Tibial nerve (tissue), 4 donors: ENCODE measurements around the gene ZNF521. TPM values are rescaled to one million over a fixed set of nuclear protein-coding genes. Genes with fewer than 3 reads are reported as not detected.

ENCODE experiments used
- DNase-seq, 2 donors: peaks; one replicate each; pipeline ENCODE4 v3.0.0-alpha.2; 2019; ENCODE audit warnings: low spot score in 2 of 2
- H3K27ac ChIP-seq, 4 donors: fragments of 200-600 bp; sonication (generic) in 3 of 4; one replicate each; pipeline ENCODE4 v1.5.1; 2017 to 2019; ENCODE audit warnings: mild to moderate bottlenecking in 1 of 4
- H3K27me3 ChIP-seq, 2 donors: fragments of 200-600 bp; sonication (generic) in 1 of 2; one replicate each; pipeline versions ENCODE4 v1.5.1 to v1.6.0; 2017 to 2019
- H3K36me3 ChIP-seq, 3 donors: fragments of 200-600 bp; sonication (generic); one replicate each; pipeline ENCODE4 v1.5.1; 2018 to 2019
- H3K4me1 ChIP-seq, 4 donors: fragments of 200-600 bp; sonication (generic) in 3 of 4; one replicate each; pipeline ENCODE4 v1.5.1; 2017 to 2019
- H3K4me3 ChIP-seq, 4 donors: fragments of 200-600 bp; sonication (generic) in 3 of 4; one replicate each; pipeline ENCODE4 v1.5.1; 2017 to 2019; ENCODE audit warnings: mild to moderate bottlenecking in 1 of 4, moderate library complexity in 1 of 4
- H3K9me3 ChIP-seq, 4 donors: fragments of 200-600 bp; sonication (generic) in 3 of 4; one replicate each; pipeline ENCODE4 v1.5.1; 2017 to 2019
- CTCF ChIP-seq, 5 experiments: fragments of 200-600 bp in 3 of 5; fragments of 450-650 bp in 2 of 5; sonication (generic) in 3 of 5; IDR thresholded peaks; one replicate each; pipeline ENCODE4 v1.5.1; 2016 to 2019; ENCODE audit warnings: antibody characterized with exemption in 5 of 5, mild to moderate bottlenecking in 3 of 5, moderate library complexity in 2 of 5
- EP300 ChIP-seq, 2 donors: sonication (generic); formaldehyde crosslinking; IDR thresholded peaks; one replicate each; pipeline ENCODE4 v1.6.1; 2017; ENCODE audit warnings: antibody characterized with exemption in 2 of 2, mild to moderate bottlenecking in 1 of 2
- POLR2A ChIP-seq, 2 donors: fragments of 450-650 bp; IDR thresholded peaks; one replicate each; pipeline ENCODE4 v1.6.1; 2017; ENCODE audit warnings: antibody characterized with exemption in 2 of 2, mild to moderate bottlenecking in 2 of 2, moderate library complexity in 2 of 2
- WGBS, 2 donors: methylation state at CpG; one replicate each; pipeline ENCODE4 v1.1.5; 2018; 5-methylcytosine and 5-hydroxymethylcytosine counted together
- total RNA-seq, 4 donors: library from RNA; depleted of rRNA; stranded (reverse); fragments of >200 nt; gene quantifications; one replicate each; pipeline ENCODE4 v1.1.0, GENCODE V29; 2016

ZNF521 gene
- 10 to 100 TPM; 32.7 to 66.3 (median 43.4) TPM for total RNA-seq

GRCh38 chr18:25351777-25352628 lies at the start of gene ZNF521:
ZNF521 (minus strand) TSS chr18:25352166; CDS start chr18:25350946, 1,220 bp downstream.
- WGBS, 2 donors: 0 to 1% methylated on average over 34 to 75 of the region's 91 CpGs
- TF ChIP-seq CTCF (IDR thresholded peaks at IDR 0.05) (peak in 2 of 5 experiments; percentile 20 to 22), POLR2A (IDR thresholded peaks at IDR 0.05) (peak; percentile 49 to 64), EP300 (IDR thresholded peaks at IDR 0.05) (peak in 1 of 2 donors; percentile 88)
- peaks cover 0 to 11% of the 10 kb centered on the region in 2 donors for H3K27me3 ChIP-seq
- H3K36me3 ChIP-seq: no peaks in the 10 kb centered on the region
- peak within 1 kb of the TSS; percentile 79 to 95 (median 85) for H3K27ac ChIP-seq
- H3K4me3 ChIP-seq: peak within 1 kb of the TSS; percentile 54 to 82 (median 73)
- no peaks in the 10 kb centered on the region for H3K9me3 ChIP-seq
- DNase-seq: peak; percentile 77 to 86
- H3K4me1 ChIP-seq: peaks cover 0 to 27% (median 7%) of the 10 kb centered on the region in 4 donors

- no peaks in the 10 kb centered on the region for H3K4me1 ChIP-seq
- TF ChIP-seq CTCF (IDR thresholded peaks at IDR 0.05) (no peak), POLR2A (IDR thresholded peaks at IDR 0.05) (no peak), EP300 (IDR thresholded peaks at IDR 0.05) (no peak)
- H3K27me3 ChIP-seq: no peaks in the 10 kb centered on the region
- no peak for DNase-seq
- H3K27ac ChIP-seq: no peak overlapping the region
- peaks cover 0 to 13% (median 4%) of the 10 kb centered on the region in 4 donors for H3K9me3 ChIP-seq
- no peak overlapping the region for H3K4me3 ChIP-seq
- no peaks in the 10 kb centered on the region for H3K36me3 ChIP-seq
These were observed 47.6 kb upstream of the ZNF521 start for GRCh38 chr18:25399554-25399953.

GRCh38 chr18:25392192-25392591 lies 40.2 kb upstream of the ZNF521 start:
- peaks cover 0 to 14% (median 5%) of the 10 kb centered on the region in 4 donors for H3K9me3 ChIP-seq
- no peaks in the 10 kb centered on the region for H3K27me3 ChIP-seq
- H3K27ac ChIP-seq: no peak overlapping the region
- DNase-seq: no peak
- no peaks in the 10 kb centered on the region for H3K36me3 ChIP-seq
- no peaks in the 10 kb centered on the region for H3K4me1 ChIP-seq
- H3K4me3 ChIP-seq: no peak overlapping the region
- TF ChIP-seq POLR2A (IDR thresholded peaks at IDR 0.05): no peak
- TF ChIP-seq EP300 (IDR thresholded peaks at IDR 0.05): no peak
- no peak for TF ChIP-seq CTCF (IDR thresholded peaks at IDR 0.05)

GRCh38 chr18:25373432-25374179 lies 21.6 kb upstream of the ZNF521 start:
- Histone ChIP-seq H3K36me3 (no peaks in the 10 kb centered on the region), H3K27ac (no peak overlapping the region), H3K27me3 (no peaks in the 10 kb centered on the region), H3K4me3 (no peak overlapping the region), H3K4me1 (peaks cover 0 to 7% (median 0%) of the 10 kb centered on the region in 4 donors), H3K9me3 (no peaks in the 10 kb centered on the region)
- TF ChIP-seq CTCF (IDR thresholded peaks at IDR 0.05) (no peak), EP300 (IDR thresholded peaks at IDR 0.05) (no peak), POLR2A (IDR thresholded peaks at IDR 0.05) (no peak)
- no peak for DNase-seq
- 42 to 44% methylated on average over 2 of the region's 2 CpGs for WGBS, 2 donors

DNA sequence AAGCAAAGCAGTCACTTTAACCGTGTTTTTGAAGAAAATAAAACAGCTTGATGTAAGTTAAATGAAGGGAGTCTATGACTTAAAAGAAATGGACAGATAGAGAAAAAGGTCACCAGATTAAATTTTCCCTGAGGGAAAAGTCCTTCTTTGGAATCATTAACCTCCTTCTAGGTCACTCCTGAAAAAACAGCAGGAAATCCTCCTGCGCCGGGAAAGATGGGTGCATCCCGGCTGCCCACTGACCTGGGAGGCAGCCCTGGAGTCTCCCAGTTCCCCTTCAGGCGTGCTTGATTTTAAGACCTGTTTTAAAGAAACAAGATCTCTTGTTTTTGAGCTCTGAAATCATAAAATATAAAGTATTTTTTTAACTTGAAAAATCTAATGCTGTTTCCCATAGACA lies 18.4 kb upstream of the ZNF521 start:
- Histone ChIP-seq H3K36me3 (no peaks in the 10 kb centered on the region), H3K4me3 (no peak overlapping the region), H3K27ac (no peak overlapping the region), H3K27me3 (no peaks in the 10 kb centered on the region), H3K4me1 (peaks cover 0 to 7% (median 0%) of the 10 kb centered on the region in 4 donors), H3K9me3 (no peaks in the 10 kb centered on the region)
- no peak for DNase-seq
- TF ChIP-seq EP300 (IDR thresholded peaks at IDR 0.05) (no peak), POLR2A (IDR thresholded peaks at IDR 0.05) (no peak), CTCF (IDR thresholded peaks at IDR 0.05) (no peak)
- 50 to 65% methylated on average over 5 of the region's 5 CpGs for WGBS, 2 donors
